ENCODE data around the gene MRPS31. TPM values are rescaled to one million over a fixed set of nuclear protein-coding genes. Genes with fewer than 3 reads are reported as not detected.

MRPS31 gene
- total RNA-seq, 1 donor from 2014 or later, result 15.1 TPM

- H3K27me3 ChIP-seq (ENCODE audit: insufficient read depth, low read length), result no peaks in the 10 kb centered on the region
- no peak overlapping the region for H3K27ac Mint-ChIP-seq (ENCODE audit: unreplicated experiment)
- H3K4me2 ChIP-seq (ENCODE audit: low read length), result no peak overlapping the region
Measured at GRCh38 chr13:40781717-40782116, 10.7 kb upstream of the MRPS31 start.

GRCh38 chr13:40780822-40781401, 9.9 kb upstream of the MRPS31 start:
- no peaks in the 10 kb centered on the region for H4K20me1 ChIP-seq (ENCODE audit: insufficient read depth, low read length)
- H2AFZ ChIP-seq (ENCODE audit: low read depth, low read length), result no peak overlapping the region
- DNase-seq (ENCODE audit: low read depth), result no peak
- no peaks in the 10 kb centered on the region for H3K27me3 ChIP-seq (ENCODE audit: insufficient read depth, low read length)
- H3K9me3 ChIP-seq (ENCODE audit: insufficient read depth, low read depth, low read length), result no peaks in the 10 kb centered on the region
- H3K79me2 ChIP-seq (ENCODE audit: insufficient read depth, low read length), result no peaks in the 10 kb centered on the region
- no peaks in the 10 kb centered on the region for H3K36me3 ChIP-seq (ENCODE audit: insufficient read depth, low read length)
- FAIRE-seq, result no peak
- Mint-ChIP-seq H3K9me3 (ENCODE audit: unreplicated experiment) (no peaks in the 10 kb centered on the region), H3K36me3 (ENCODE audit: low read depth, unreplicated experiment) (no peaks in the 10 kb centered on the region), H3K4me1 (ENCODE audit: low read depth, unreplicated experiment) (peaks cover 7% of the 10 kb centered on the region), H3K27ac (ENCODE audit: unreplicated experiment) (no peak overlapping the region), H3K27me3 (ENCODE audit: low read depth, unreplicated experiment) (no peaks in the 10 kb centered on the region), H3K4me3 (ENCODE audit: unreplicated experiment) (no peak overlapping the region)
- H3K4me3 ChIP-seq (ENCODE audit: insufficient read depth, low read depth, low read length), result no peak overlapping the region
- H3K4me2 ChIP-seq (ENCODE audit: low read length), result no peak overlapping the region
- TF ChIP-seq EZH2 (IDR thresholded peaks at IDR 0.05; ENCODE audit: insufficient read depth, low read length) (no peak), CTCF (IDR thresholded peaks at IDR 0.05; ENCODE audit: insufficient read depth, low read depth, low read length) (no peak)
- H3K27ac ChIP-seq (ENCODE audit: low read depth, low read length), result no peak overlapping the region
- peaks cover 8% of the 10 kb centered on the region for H3K4me1 ChIP-seq (ENCODE audit: insufficient read depth, low read length)
- H3K9ac ChIP-seq (ENCODE audit: low read length), result no peak overlapping the region

More at GRCh38 chr13:40781717-40782116, 10.7 kb upstream of the MRPS31 start:
- Histone ChIP-seq H4K20me1 (ENCODE audit: insufficient read depth, low read length) (no peaks in the 10 kb centered on the region), H2AFZ (ENCODE audit: low read depth, low read length) (no peak overlapping the region), H3K79me2 (ENCODE audit: insufficient read depth, low read length) (no peaks in the 10 kb centered on the region), H3K4me3 (ENCODE audit: insufficient read depth, low read depth, low read length) (no peak overlapping the region), H3K9me3 (ENCODE audit: insufficient read depth, low read depth, low read length) (no peaks in the 10 kb centered on the region), H3K27ac (ENCODE audit: low read depth, low read length) (no peak overlapping the region), H3K9ac (ENCODE audit: low read length) (no peak overlapping the region), H3K4me1 (ENCODE audit: insufficient read depth, low read length) (peaks cover 5% of the 10 kb centered on the region), H3K36me3 (ENCODE audit: insufficient read depth, low read length) (no peaks in the 10 kb centered on the region)
- Mint-ChIP-seq H3K4me1 (ENCODE audit: low read depth, unreplicated experiment) (peaks cover 9% of the 10 kb centered on the region), H3K9me3 (ENCODE audit: unreplicated experiment) (no peaks in the 10 kb centered on the region), H3K36me3 (ENCODE audit: low read depth, unreplicated experiment) (no peaks in the 10 kb centered on the region), H3K4me3 (ENCODE audit: unreplicated experiment) (no peak overlapping the region), H3K27me3 (ENCODE audit: low read depth, unreplicated experiment) (no peaks in the 10 kb centered on the region)
- TF ChIP-seq CTCF (IDR thresholded peaks at IDR 0.05; ENCODE audit: insufficient read depth, low read depth, low read length) (no peak), EZH2 (IDR thresholded peaks at IDR 0.05; ENCODE audit: insufficient read depth, low read length) (no peak)
- FAIRE-seq, result no peak
- DNase-seq (ENCODE audit: low read depth), result no peak

GRCh38 chr13:40779796-40780285, 8.9 kb upstream of the MRPS31 start:
- H3K4me3 Mint-ChIP-seq (ENCODE audit: unreplicated experiment), result no peak overlapping the region
- Histone ChIP-seq H4K20me1 (ENCODE audit: insufficient read depth, low read length) (no peaks in the 10 kb centered on the region), H3K79me2 (ENCODE audit: insufficient read depth, low read length) (no peaks in the 10 kb centered on the region), H2AFZ (ENCODE audit: low read depth, low read length) (no peak overlapping the region), H3K9ac (ENCODE audit: low read length) (no peak overlapping the region), H3K4me3 (ENCODE audit: insufficient read depth, low read depth, low read length) (no peak overlapping the region), H3K4me2 (ENCODE audit: low read length) (no peak overlapping the region), H3K27ac (ENCODE audit: low read depth, low read length) (no peak overlapping the region), H3K27me3 (ENCODE audit: insufficient read depth, low read length) (no peaks in the 10 kb centered on the region), H3K4me1 (ENCODE audit: insufficient read depth, low read length) (peaks cover 8% of the 10 kb centered on the region), H3K36me3 (ENCODE audit: insufficient read depth, low read length) (no peaks in the 10 kb centered on the region), H3K9me3 (ENCODE audit: insufficient read depth, low read depth, low read length) (no peaks in the 10 kb centered on the region)
- FAIRE-seq (no peak), DNase-seq (ENCODE audit: low read depth) (no peak)
- H3K9me3 Mint-ChIP-seq (ENCODE audit: unreplicated experiment), result no peaks in the 10 kb centered on the region
- no peaks in the 10 kb centered on the region for H3K36me3 Mint-ChIP-seq (ENCODE audit: low read depth, unreplicated experiment)
- H3K27ac Mint-ChIP-seq (ENCODE audit: unreplicated experiment), result no peak overlapping the region
- peaks cover 7% of the 10 kb centered on the region for H3K4me1 Mint-ChIP-seq (ENCODE audit: low read depth, unreplicated experiment)
- TF ChIP-seq EZH2 (IDR thresholded peaks at IDR 0.05; ENCODE audit: insufficient read depth, low read length) (no peak), CTCF (IDR thresholded peaks at IDR 0.05; ENCODE audit: insufficient read depth, low read depth, low read length) (no peak)
- no peaks in the 10 kb centered on the region for H3K27me3 Mint-ChIP-seq (ENCODE audit: low read depth, unreplicated experiment)

Data from astrocyte (in vitro differentiated cells and primary cell).